ENCODE measurements around the gene ADAMTS6.

The ADAMTS6 gene

DNA sequence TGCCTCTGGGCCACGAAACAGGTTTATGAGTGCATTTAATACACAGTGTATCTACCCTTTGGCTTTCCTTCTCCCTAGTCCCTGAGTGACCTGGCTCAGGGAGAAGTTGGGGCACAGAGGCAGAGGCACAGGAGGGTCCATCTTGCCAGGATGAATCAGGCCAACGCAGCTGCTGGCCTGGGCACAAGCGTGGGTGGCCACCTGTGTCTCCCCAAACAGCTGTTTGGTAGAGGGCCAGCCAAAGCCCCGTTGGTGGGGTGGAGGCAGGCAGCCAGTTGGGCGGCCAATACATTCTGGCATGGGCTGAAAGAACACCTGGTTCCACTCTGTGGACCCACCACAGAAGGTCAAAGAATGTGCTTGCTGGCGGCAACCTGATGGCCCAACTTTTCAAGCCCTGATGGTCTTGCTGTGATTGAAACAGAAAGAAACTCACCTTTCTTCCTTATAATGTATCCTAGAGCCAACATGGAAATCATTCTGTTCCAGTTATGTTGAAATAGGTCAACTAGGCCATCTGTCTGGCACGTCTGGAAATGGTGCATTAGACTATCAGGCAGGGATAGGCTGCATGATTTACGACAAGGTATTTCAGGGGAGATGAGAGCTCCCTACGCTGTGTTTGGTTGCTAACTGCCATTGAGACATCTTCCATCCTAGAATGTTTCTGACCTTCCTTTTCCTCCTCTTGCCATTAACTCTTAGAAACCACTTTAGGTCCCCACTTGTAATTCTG is 337.4 kb downstream of the ADAMTS6 start:
- TF ChIP-seq EGR1 (IDR thresholded peaks at IDR 0.05): no peak
- TF ChIP-seq FOXM1 (IDR thresholded peaks at IDR 0.05; ENCODE audit: borderline replicate concordance, low read depth): no peak
- TF ChIP-seq TCF12 (IDR thresholded peaks at IDR 0.05; ENCODE audit: low read depth): no peak
- TF ChIP-seq NFIC (IDR thresholded peaks at IDR 0.05): no peak
- no peak for TF ChIP-seq EP300 (IDR thresholded peaks at IDR 0.05; ENCODE audit: borderline replicate concordance)
- no peak for TF ChIP-seq RAD21 (IDR thresholded peaks at IDR 0.05; ENCODE audit: low read depth)
- TF ChIP-seq YY1 (IDR thresholded peaks at IDR 0.05; ENCODE audit: low read depth): no peak

DNA sequence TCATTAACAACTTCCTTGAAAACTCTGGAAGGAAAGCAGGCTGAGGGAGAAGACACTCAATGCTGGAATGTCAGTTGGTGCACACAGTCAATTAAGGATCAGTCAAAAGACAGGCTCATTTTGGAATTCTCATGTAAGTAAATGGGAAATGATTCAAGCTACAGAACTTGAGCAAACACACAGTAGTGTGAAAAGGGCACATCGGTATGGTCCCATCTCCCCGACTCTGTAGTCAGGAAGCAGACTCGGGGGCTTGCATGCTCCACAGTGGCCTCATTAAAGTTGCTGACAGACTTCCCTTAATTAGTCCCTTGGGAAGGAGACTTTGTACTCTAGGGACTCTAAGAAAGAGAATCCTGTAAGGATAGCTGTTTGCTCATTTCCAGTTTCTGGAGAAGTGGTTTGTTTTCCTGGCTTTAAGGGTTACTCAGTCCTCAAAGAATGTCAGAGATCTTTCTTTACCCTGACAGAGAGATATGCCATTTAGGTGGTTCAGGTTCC is 339.2 kb downstream of the ADAMTS6 start:
- TF ChIP-seq, protein P1, sequence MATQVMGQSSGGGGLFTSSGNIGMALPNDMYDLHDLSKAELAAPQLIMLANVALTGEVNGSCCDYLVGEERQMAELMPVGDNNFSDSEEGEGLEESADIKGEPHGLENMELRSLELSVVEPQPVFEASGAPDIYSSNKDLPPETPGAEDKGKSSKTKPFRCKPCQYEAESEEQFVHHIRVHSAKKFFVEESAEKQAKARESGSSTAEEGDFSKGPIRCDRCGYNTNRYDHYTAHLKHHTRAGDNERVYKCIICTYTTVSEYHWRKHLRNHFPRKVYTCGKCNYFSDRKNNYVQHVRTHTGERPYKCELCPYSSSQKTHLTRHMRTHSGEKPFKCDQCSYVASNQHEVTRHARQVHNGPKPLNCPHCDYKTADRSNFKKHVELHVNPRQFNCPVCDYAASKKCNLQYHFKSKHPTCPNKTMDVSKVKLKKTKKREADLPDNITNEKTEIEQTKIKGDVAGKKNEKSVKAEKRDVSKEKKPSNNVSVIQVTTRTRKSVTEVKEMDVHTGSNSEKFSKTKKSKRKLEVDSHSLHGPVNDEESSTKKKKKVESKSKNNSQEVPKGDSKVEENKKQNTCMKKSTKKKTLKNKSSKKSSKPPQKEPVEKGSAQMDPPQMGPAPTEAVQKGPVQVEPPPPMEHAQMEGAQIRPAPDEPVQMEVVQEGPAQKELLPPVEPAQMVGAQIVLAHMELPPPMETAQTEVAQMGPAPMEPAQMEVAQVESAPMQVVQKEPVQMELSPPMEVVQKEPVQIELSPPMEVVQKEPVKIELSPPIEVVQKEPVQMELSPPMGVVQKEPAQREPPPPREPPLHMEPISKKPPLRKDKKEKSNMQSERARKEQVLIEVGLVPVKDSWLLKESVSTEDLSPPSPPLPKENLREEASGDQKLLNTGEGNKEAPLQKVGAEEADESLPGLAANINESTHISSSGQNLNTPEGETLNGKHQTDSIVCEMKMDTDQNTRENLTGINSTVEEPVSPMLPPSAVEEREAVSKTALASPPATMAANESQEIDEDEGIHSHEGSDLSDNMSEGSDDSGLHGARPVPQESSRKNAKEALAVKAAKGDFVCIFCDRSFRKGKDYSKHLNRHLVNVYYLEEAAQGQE (IDR thresholded peaks at IDR 0.05; ENCODE audit: low read depth): no peak
- TF ChIP-seq CREB1 (IDR thresholded peaks at IDR 0.05; ENCODE audit: low read depth) (no peak), YY1 (IDR thresholded peaks at IDR 0.05; ENCODE audit: low read depth) (no peak), CEBPB (IDR thresholded peaks at IDR 0.05) (no peak), TAF1 (IDR thresholded peaks at IDR 0.05; ENCODE audit: low read depth) (no peak), NFIC (IDR thresholded peaks at IDR 0.05) (no peak), EP300 (IDR thresholded peaks at IDR 0.05; ENCODE audit: borderline replicate concordance) (no peak), TEAD4 (IDR thresholded peaks at IDR 0.05) (no peak), RAD21 (IDR thresholded peaks at IDR 0.05; ENCODE audit: low read depth) (no peak), ZBTB7A (IDR thresholded peaks at IDR 0.05; ENCODE audit: low read depth) (no peak), EGR1 (IDR thresholded peaks at IDR 0.05) (no peak), TCF12 (IDR thresholded peaks at IDR 0.05; ENCODE audit: low read depth) (no peak), FOXM1 (IDR thresholded peaks at IDR 0.05; ENCODE audit: borderline replicate concordance, low read depth) (no peak)
- TF ChIP-seq, protein P2, sequence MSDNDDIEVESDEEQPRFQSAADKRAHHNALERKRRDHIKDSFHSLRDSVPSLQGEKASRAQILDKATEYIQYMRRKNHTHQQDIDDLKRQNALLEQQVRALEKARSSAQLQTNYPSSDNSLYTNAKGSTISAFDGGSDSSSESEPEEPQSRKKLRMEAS (IDR thresholded peaks at IDR 0.05): no peak
- TF ChIP-seq, protein P3, sequence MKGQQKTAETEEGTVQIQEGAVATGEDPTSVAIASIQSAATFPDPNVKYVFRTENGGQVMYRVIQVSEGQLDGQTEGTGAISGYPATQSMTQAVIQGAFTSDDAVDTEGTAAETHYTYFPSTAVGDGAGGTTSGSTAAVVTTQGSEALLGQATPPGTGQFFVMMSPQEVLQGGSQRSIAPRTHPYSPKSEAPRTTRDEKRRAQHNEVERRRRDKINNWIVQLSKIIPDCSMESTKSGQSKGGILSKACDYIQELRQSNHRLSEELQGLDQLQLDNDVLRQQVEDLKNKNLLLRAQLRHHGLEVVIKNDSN (IDR thresholded peaks at IDR 0.05): no peak

DNA sequence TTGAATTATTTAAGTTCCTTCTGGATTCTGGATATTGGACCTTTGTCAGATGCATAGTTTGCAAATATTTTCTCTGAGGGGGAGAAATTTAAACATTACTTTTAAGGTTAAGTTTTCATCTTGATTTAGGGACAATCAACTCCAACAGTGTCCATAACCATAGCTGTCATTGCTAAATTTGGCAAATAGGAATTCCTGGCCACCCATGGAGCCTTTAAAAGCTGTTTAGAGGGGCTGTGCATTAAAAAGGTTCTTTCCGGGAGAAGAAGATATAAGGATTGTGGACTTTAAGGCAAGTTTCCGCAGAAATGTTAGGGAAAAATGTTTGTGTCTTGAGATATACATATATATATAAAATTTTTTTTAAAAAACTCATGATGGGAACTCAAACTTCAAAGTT is 339.7 kb downstream of the ADAMTS6 start:
- no peak for TF ChIP-seq NFIC (IDR thresholded peaks at IDR 0.05)
- TF ChIP-seq, protein P3 (IDR thresholded peaks at IDR 0.05): no peak
- TF ChIP-seq RAD21 (IDR thresholded peaks at IDR 0.05; ENCODE audit: low read depth): no peak
- TF ChIP-seq CEBPB (IDR thresholded peaks at IDR 0.05): no peak
- no peak for TF ChIP-seq FOXM1 (IDR thresholded peaks at IDR 0.05; ENCODE audit: borderline replicate concordance, low read depth)
- no peak for TF ChIP-seq CREB1 (IDR thresholded peaks at IDR 0.05; ENCODE audit: low read depth)
- no peak for TF ChIP-seq YY1 (IDR thresholded peaks at IDR 0.05; ENCODE audit: low read depth)
- TF ChIP-seq TAF1 (IDR thresholded peaks at IDR 0.05; ENCODE audit: low read depth): no peak
- no peak for TF ChIP-seq EP300 (IDR thresholded peaks at IDR 0.05; ENCODE audit: borderline replicate concordance)

DNA sequence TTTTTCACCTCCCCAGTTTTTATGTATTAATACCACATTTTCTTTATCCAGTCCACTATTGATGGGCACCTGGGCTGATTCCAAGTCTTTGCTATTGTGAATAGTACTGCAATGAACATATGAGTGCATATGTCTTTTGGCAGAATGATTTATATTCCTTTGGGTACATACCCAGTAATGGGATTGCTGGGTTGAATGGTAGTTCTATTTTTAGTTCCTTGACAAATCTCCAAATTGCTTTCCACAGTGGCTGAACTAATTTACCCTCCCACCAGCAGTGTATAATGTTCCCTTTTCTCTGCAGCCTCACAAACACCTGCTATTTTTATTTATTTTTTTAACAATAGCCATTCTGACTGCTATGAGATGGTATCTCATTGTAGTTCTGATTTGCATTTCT is 340.2 kb downstream of the ADAMTS6 start:
- TF ChIP-seq TAF1 (IDR thresholded peaks at IDR 0.05; ENCODE audit: low read depth): no peak
- TF ChIP-seq CEBPB (IDR thresholded peaks at IDR 0.05): no peak
- TF ChIP-seq, protein P2 (IDR thresholded peaks at IDR 0.05): no peak
- no peak for TF ChIP-seq ZBTB7A (IDR thresholded peaks at IDR 0.05; ENCODE audit: low read depth)

DNA sequence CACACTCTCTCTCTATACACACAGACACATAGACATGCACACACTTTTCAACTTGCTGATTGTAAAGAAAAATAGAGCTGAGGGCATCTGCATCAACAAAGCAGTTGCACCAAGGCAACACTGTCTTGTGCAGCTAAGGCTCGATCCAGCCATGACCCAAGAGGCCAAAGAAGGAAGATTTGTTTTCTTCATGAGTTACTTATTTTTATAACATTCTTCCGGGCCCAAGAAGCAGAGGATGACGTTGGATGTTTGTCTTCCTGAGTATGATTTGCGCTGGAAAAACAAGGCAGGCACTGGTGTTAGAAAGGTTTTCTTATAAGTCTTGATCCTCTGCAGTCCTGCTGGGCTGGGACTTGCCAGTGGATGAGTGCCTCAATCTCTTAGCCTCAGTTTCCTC is 344.1 kb downstream of the ADAMTS6 start:
- TF ChIP-seq YY1 (IDR thresholded peaks at IDR 0.05; ENCODE audit: low read depth): no peak
- TF ChIP-seq, protein P2 (IDR thresholded peaks at IDR 0.05): no peak
- no peak for TF ChIP-seq RAD21 (IDR thresholded peaks at IDR 0.05; ENCODE audit: low read depth)
- no peak for TF ChIP-seq CEBPB (IDR thresholded peaks at IDR 0.05)
- no peak for TF ChIP-seq EGR1 (IDR thresholded peaks at IDR 0.05)
- TF ChIP-seq, protein P3 (IDR thresholded peaks at IDR 0.05): no peak
- TF ChIP-seq NFIC (IDR thresholded peaks at IDR 0.05): no peak
- TF ChIP-seq FOXM1 (IDR thresholded peaks at IDR 0.05; ENCODE audit: borderline replicate concordance, low read depth): no peak
- TF ChIP-seq TEAD4 (IDR thresholded peaks at IDR 0.05): no peak
- TF ChIP-seq CREB1 (IDR thresholded peaks at IDR 0.05; ENCODE audit: low read depth): no peak
- no peak for TF ChIP-seq TCF12 (IDR thresholded peaks at IDR 0.05; ENCODE audit: low read depth)
- no peak for TF ChIP-seq TAF1 (IDR thresholded peaks at IDR 0.05; ENCODE audit: low read depth)
- TF ChIP-seq EP300 (IDR thresholded peaks at IDR 0.05; ENCODE audit: borderline replicate concordance): no peak
- TF ChIP-seq, protein P1 (IDR thresholded peaks at IDR 0.05; ENCODE audit: low read depth): no peak
- TF ChIP-seq ZBTB7A (IDR thresholded peaks at IDR 0.05; ENCODE audit: low read depth): no peak

Measured in Ishikawa (cell line).